SJSA1 (cell line): ENCODE results near the gene FOXP2. TPM values are rescaled to one million over a fixed set of nuclear protein-coding genes. Genes with fewer than 3 reads are reported as not detected.
"Not testable (repeated sequence)": the region's sequence is repeated elsewhere in the genome, so short reads cannot be mapped to it uniquely, and the experiment has no call there.

Experiments
- DNase-seq, 2 experiments: peaks; one replicate each; pipeline ENCODE4 v3.0.0-alpha.2; 2015 to 2020; ENCODE audit warnings: low spot score in 2 of 2, low read depth in 1 of 2
- H3K27ac ChIP-seq: fragments of 250-450 bp; sonication (Bioruptor Pico); 2 replicates; pipeline ENCODE4 v1.5.1; 2020; ENCODE audit warnings: mild to moderate bottlenecking, moderate library complexity
- H3K27me3 ChIP-seq: fragments of 250-450 bp; sonication (Bioruptor Pico); replicated peaks from 2 replicates; pipeline ENCODE4 v1.5.1; 2020; ENCODE audit warnings: mild to moderate bottlenecking, moderate library complexity
- H3K36me3 ChIP-seq: fragments of 250-450 bp; sonication (Bioruptor Pico); 2 replicates; pipeline ENCODE4 v1.5.1; 2020; ENCODE audit warnings: mild to moderate bottlenecking
- H3K4me1 ChIP-seq: fragments of 250-450 bp; sonication (Bioruptor Pico); replicated peaks from 2 replicates; pipeline ENCODE4 v1.6.1; 2021; ENCODE audit warnings: mild to moderate bottlenecking
- H3K4me3 ChIP-seq: fragments of 250-450 bp; sonication (Bioruptor Pico); 2 replicates; pipeline ENCODE4 v1.5.1; 2020; ENCODE audit warnings: mild to moderate bottlenecking
- H3K9me3 ChIP-seq: fragments of 250-450 bp; sonication (Bioruptor Pico); replicated peaks from 2 replicates; pipeline ENCODE4 v1.5.1; 2020; ENCODE audit warnings: mild to moderate bottlenecking
- total RNA-seq: library from RNA; depleted of rRNA; stranded (reverse); fragments of >200 nt; shearing (Covaris generic); gene quantifications from 2 replicates; pipeline ENCODE4 v1.2.3, GENCODE V29; 2014

FOXP2 gene
- total RNA-seq, 1 experiment from 2014 or later: not detected

DNA sequence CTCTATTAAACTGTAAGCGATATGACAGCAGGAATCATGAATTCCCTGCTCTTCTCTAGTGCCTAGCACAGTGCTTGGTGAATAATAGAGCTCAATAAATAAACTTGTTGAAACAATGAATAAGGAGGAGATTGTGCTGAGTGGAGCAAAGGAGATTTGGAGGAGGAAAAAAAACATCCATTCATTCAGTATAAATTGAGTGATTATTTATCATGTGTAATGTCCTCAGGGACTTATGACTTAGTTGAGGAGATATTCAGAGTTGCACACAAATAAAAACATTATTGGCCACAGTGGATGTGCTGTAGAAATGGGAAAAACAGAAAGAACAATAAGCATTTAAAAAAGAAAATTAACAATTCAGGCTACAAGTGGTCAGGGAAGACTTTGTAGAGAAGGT is 125.7 kb downstream of the FOXP2 start:
- Histone ChIP-seq H3K9me3 (no peaks in the 10 kb centered on the region), H3K36me3 (no peaks in the 10 kb centered on the region), H3K27ac (no peak overlapping the region), H3K27me3 (no peaks in the 10 kb centered on the region), H3K4me1 (no peaks in the 10 kb centered on the region), H3K4me3 (no peak overlapping the region)
- DNase-seq: no peak

- H3K9me3 ChIP-seq, DNase-seq, H3K36me3 ChIP-seq, H3K27me3 ChIP-seq, H3K27ac ChIP-seq, H3K4me3 ChIP-seq, H3K4me1 ChIP-seq: not testable (repeated sequence)
Observed at GRCh38 chr7:114547346-114547745, 132.7 kb downstream of the FOXP2 start.

- no peaks in the 10 kb centered on the region for H3K9me3 ChIP-seq
- no peak overlapping the region for H3K4me3 ChIP-seq
- no peaks in the 10 kb centered on the region for H3K36me3 ChIP-seq
- H3K4me1 ChIP-seq: no peaks in the 10 kb centered on the region
- no peak for DNase-seq
- H3K27me3 ChIP-seq: no peaks in the 10 kb centered on the region
- no peak overlapping the region for H3K27ac ChIP-seq
Observed at GRCh38 chr7:114548081-114548980, 133.7 kb downstream of the FOXP2 start.

- no peak for DNase-seq
- Histone ChIP-seq H3K9me3 (no peaks in the 10 kb centered on the region), H3K36me3 (no peaks in the 10 kb centered on the region), H3K4me3 (no peak overlapping the region), H3K27me3 (no peaks in the 10 kb centered on the region), H3K27ac (no peak overlapping the region), H3K4me1 (no peaks in the 10 kb centered on the region)
Observed at GRCh38 chr7:114554781-114555537, 140.3 kb downstream of the FOXP2 start.

DNA sequence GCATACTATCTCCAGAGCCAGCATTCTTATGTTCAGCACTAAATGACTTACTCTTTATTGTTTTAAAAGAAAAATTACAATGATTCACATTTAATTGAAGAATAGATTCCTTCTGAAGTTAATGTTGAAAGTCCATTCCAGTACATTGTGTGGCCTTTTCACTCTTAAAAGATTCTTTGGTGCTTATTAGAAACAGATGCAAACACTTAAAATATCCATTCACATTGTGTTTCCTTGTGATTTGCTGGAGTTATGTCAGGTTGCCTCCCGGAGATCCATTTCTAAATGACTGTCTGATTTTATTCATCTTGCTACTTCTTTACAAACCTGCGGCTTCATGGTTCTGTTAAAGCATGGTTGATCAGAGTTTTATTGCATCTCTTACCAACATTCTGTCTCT is 152.8 kb downstream of the FOXP2 start:
- Histone ChIP-seq H3K4me3 (no peak overlapping the region), H3K27ac (no peak overlapping the region), H3K9me3 (no peaks in the 10 kb centered on the region), H3K27me3 (no peaks in the 10 kb centered on the region), H3K4me1 (no peaks in the 10 kb centered on the region), H3K36me3 (no peaks in the 10 kb centered on the region)
- DNase-seq: no peak

DNA sequence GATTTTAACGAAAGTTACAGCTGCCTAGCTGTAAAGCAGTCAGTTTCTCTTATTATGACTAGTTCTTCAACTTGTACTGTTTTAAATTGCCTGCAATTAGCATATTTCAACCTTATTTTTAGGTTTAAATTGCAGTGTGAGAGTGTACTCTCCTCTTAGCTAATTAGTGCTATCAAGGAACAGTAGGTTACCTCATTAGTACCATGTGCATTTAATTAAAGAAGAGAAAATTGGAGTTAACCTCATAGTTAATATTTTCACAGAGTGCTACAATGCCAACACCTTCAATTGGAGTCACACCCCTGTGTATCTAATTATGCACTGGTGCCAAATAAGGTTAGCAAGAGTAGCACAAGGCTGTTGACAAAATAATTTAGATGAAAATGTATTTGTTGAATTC is 154.6 kb downstream of the FOXP2 start:
- Histone ChIP-seq H3K36me3 (no peaks in the 10 kb centered on the region), H3K27me3 (no peaks in the 10 kb centered on the region; the same call in 1 of the 2 replicates), H3K27ac (no peak overlapping the region), H3K4me3 (no peak overlapping the region), H3K9me3 (no peaks in the 10 kb centered on the region), H3K4me1 (no peaks in the 10 kb centered on the region)
- no peak for DNase-seq

GRCh38 chr7:114574384-114574783 is 159.8 kb downstream of the FOXP2 start:
- no peak overlapping the region for H3K4me3 ChIP-seq
- H3K27ac ChIP-seq: no peak overlapping the region
- H3K4me1 ChIP-seq: no peaks in the 10 kb centered on the region
- no peaks in the 10 kb centered on the region for H3K9me3 ChIP-seq
- H3K27me3 ChIP-seq: peaks cover 3% of the 10 kb centered on the region; the same call in 1 of the 2 replicates
- no peaks in the 10 kb centered on the region for H3K36me3 ChIP-seq
- DNase-seq: no peak

GRCh38 chr7:114575098-114575497 is 160.5 kb downstream of the FOXP2 start:
- H3K4me3 ChIP-seq: no peak overlapping the region
- no peaks in the 10 kb centered on the region for H3K9me3 ChIP-seq
- no peaks in the 10 kb centered on the region for H3K4me1 ChIP-seq
- H3K27me3 ChIP-seq: peaks cover 3% of the 10 kb centered on the region; the same call in 1 of the 2 replicates
- H3K27ac ChIP-seq: no peak overlapping the region
- no peaks in the 10 kb centered on the region for H3K36me3 ChIP-seq
- DNase-seq: no peak

GRCh38 chr7:114580963-114581362 is 166.3 kb downstream of the FOXP2 start:
- not testable (repeated sequence) for DNase-seq, H3K36me3 ChIP-seq, H3K4me1 ChIP-seq, H3K4me3 ChIP-seq, H3K27me3 ChIP-seq, H3K9me3 ChIP-seq, H3K27ac ChIP-seq

- Histone ChIP-seq H3K27ac (no peak overlapping the region), H3K4me3 (no peak overlapping the region), H3K36me3 (no peaks in the 10 kb centered on the region), H3K27me3 (no peaks in the 10 kb centered on the region), H3K4me1 (no peaks in the 10 kb centered on the region), H3K9me3 (no peaks in the 10 kb centered on the region)
- no peak for DNase-seq
Observed at GRCh38 chr7:114588506-114588905, 173.9 kb downstream of the FOXP2 start.

GRCh38 chr7:114589436-114589835 is 174.8 kb downstream of the FOXP2 start:
- Histone ChIP-seq H3K27me3 (no peaks in the 10 kb centered on the region), H3K36me3 (no peaks in the 10 kb centered on the region), H3K4me3 (no peak overlapping the region), H3K27ac (no peak overlapping the region), H3K9me3 (no peaks in the 10 kb centered on the region), H3K4me1 (no peaks in the 10 kb centered on the region)
- no peak for DNase-seq

DNA sequence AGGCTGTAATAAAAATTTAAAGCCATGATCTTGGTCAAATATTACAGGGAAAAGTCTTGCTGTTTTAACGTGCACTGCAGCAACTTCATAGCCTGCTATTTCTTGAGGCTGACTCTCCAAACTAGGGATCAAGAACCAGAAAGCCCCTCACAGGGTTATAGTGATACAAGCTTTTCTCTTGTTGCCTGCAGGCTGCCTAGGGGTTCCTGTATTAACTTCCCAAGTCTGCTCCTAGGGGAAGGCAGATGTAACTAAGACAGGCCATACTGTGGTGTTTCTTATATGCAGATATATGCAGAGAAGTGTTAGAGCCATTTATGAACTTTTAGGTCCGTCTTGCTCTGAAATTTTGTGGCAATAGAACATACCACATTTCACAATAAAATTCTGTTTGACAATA is 175.7 kb downstream of the FOXP2 start:
- Histone ChIP-seq H3K9me3 (no peaks in the 10 kb centered on the region), H3K27ac (no peak overlapping the region), H3K27me3 (no peaks in the 10 kb centered on the region), H3K36me3 (no peaks in the 10 kb centered on the region), H3K4me1 (no peaks in the 10 kb centered on the region), H3K4me3 (no peak overlapping the region)
- DNase-seq: no peak

DNA sequence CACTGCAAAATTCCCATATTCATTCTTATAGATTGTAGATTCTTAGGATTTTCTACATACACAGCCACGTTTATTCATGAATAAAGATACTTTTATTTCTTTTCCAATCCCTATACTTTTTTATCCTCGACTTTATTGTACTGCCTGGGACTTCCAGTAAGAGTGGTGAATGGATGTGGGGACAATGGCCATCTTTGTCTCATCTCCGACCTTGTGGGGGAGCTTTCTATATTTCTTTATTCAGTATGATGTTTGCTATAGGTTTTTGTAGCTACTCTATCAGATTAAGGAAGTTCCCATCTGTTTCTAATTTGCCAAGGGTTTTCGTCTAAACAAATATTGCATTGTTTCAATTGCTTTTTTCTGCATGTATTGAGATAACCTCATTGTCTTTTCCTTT is 184.3 kb downstream of the FOXP2 start:
- H3K27me3 ChIP-seq: no peaks in the 10 kb centered on the region
- no peaks in the 10 kb centered on the region for H3K9me3 ChIP-seq
- H3K27ac ChIP-seq: no peak overlapping the region
- no peak for DNase-seq
- H3K4me1 ChIP-seq: no peaks in the 10 kb centered on the region
- H3K36me3 ChIP-seq: no peaks in the 10 kb centered on the region
- no peak overlapping the region for H3K4me3 ChIP-seq

GRCh38 chr7:114606100-114606499 is 191.5 kb downstream of the FOXP2 start:
- Histone ChIP-seq H3K4me3 (no peak overlapping the region), H3K36me3 (no peaks in the 10 kb centered on the region), H3K4me1 (no peaks in the 10 kb centered on the region), H3K9me3 (no peaks in the 10 kb centered on the region), H3K27ac (no peak overlapping the region), H3K27me3 (no peaks in the 10 kb centered on the region)
- no peak for DNase-seq
